GM12891 (cell line): Measurements from ENCODE around the gene KDM3A.

ENCODE experiments used
- DNase-seq: peaks from one replicate; pipeline ENCODE4 v3.0.0; 2011; ENCODE audit warnings: low spot score; ENCODE audit not compliant: insufficient read length
- FAIRE-seq: peaks from 2 replicates; lab custom pipeline; 2011; peaks lifted over from hg19 to GRCh38; lab: Jason Lieb, UNC
- PAX5 ChIP-seq: IDR thresholded peaks from 2 replicates; pipeline ENCODE4 v1.6.1; 2011; ENCODE audit warnings: low read length, moderate library complexity, mild to moderate bottlenecking; ENCODE audit not compliant: insufficient read depth, severe bottlenecking
- POLR2A ChIP-seq: IDR thresholded peaks from 2 replicates; pipeline ENCODE4 v1.6.1; 2011; ENCODE audit warnings: low read depth, low read length, control low read depth
- POLR2AphosphoS5 ChIP-seq: IDR thresholded peaks from 2 replicates; pipeline ENCODE4 v1.6.1; 2011; ENCODE audit warnings: low read depth, low read length, control low read depth
- POU2F2 ChIP-seq: IDR thresholded peaks from 2 replicates; pipeline ENCODE4 v1.6.1; 2011; ENCODE audit warnings: low read depth, mild to moderate bottlenecking, control low read depth, low read length, moderate library complexity
- SPI1 ChIP-seq: IDR thresholded peaks from 2 replicates; pipeline ENCODE4 v1.6.1; 2011; ENCODE audit warnings: low read depth, low read length, control low read depth
- TAF1 ChIP-seq: IDR thresholded peaks from 2 replicates; pipeline ENCODE4 v1.6.1; 2011; ENCODE audit warnings: low read depth, low read length, control low read depth

The KDM3A gene

GRCh38 chr2:86525421-86526340, 84.5 kb downstream of the KDM3A start:
- FAIRE-seq: no peak
- no peak for DNase-seq
- TF ChIP-seq POLR2AphosphoS5 (no peak), POLR2A (no peak), SPI1 (no peak)

GRCh38 chr2:86533589-86533988, 92.4 kb downstream of the KDM3A start:
- DNase-seq: no peak
- no peak for FAIRE-seq

GRCh38 chr2:86541334-86541733, 100.2 kb downstream of the KDM3A start:
- TF ChIP-seq POLR2AphosphoS5 (no peak), TAF1 (no peak), POU2F2 (no peak), SPI1 (no peak), PAX5 (no peak), POLR2A (no peak)
- DNase-seq (no peak), FAIRE-seq (no peak)

More at GRCh38 chr2:86533589-86533988, 92.4 kb downstream of the KDM3A start:
- TF ChIP-seq POLR2AphosphoS5 (no peak), PAX5 (no peak), POU2F2 (no peak), SPI1 (no peak), POLR2A (no peak), TAF1 (no peak)
